ENCODE data around the gene GNAT1. TPM values are rescaled to one million over a fixed set of nuclear protein-coding genes. Genes with fewer than 3 reads are reported as not detected.

Gene GNAT1
- total RNA-seq: not detected in 2 replicates
- total RNA-seq (2013): not detected
- polyA plus RNA-seq: not detected in 2 replicates
- not detected in 2 replicates for polyA minus RNA-seq

- POLR2A ChIA-PET: interaction anchor here (0.7 kb wide), 1 partner anchor 65 kb away, joined by 6 read pairs; no protein-coding TSS in a partner anchor
Measured at GRCh38 chr3:50190936-50191660, at the start of gene GNAT1. Gene GNAT1, plus strand, starts transcription at chr3:50191610. Its CDS starts 116 bp downstream, at chr3:50191726.

More at GRCh38 chr3:50190936-50191660, at the start of gene GNAT1:
- Histone ChIP-seq H3K27ac (ENCODE audit: low read length in 2 of 2) (no peak within 1 kb of the TSS), H3K4me1 (ENCODE audit: control insufficient read depth in 2 of 2, insufficient read depth in 2 of 2, low read length in 2 of 2) (peaks cover 17 to 23% of the 10 kb centered on the region in 2 donors), H2AFZ (ENCODE audit: insufficient read depth, low read depth, low read length, poor library complexity, severe bottlenecking) (no peak within 1 kb of the TSS), H3K4me2 (replicated peaks; ENCODE audit: low read depth, low read length, poor library complexity, severe bottlenecking) (no peak within 1 kb of the TSS), H3K79me2 (ENCODE audit: control insufficient read depth, insufficient read depth, low read length) (no peaks in the 10 kb centered on the region), H3K9ac (ENCODE audit: low read length) (no peak within 1 kb of the TSS), H3K27me3 (replicated peaks in 1 of 4; ENCODE audit: control extremely low read depth in 1 of 4, control insufficient read depth in 3 of 4, insufficient read depth in 4 of 4, low read length in 3 of 4) (peaks cover 0 to 42% (median 11%) of the 10 kb centered on the region in 4 experiments), H3K4me3 (ENCODE audit: control extremely low read depth in 1 of 5, extremely low read depth in 1 of 5, insufficient read depth in 1 of 5, low read depth in 2 of 5, low read length in 4 of 5) (no peak within 1 kb of the TSS), H3K36me3 (replicated peaks in 1 of 2; ENCODE audit: control extremely low read depth in 1 of 2, control insufficient read depth in 1 of 2, extremely low read depth in 1 of 2, insufficient read depth in 2 of 2, low read length in 1 of 2) (no peaks in the 10 kb centered on the region), H4K20me1 (ENCODE audit: control insufficient read depth, insufficient read depth, low read length, poor library complexity, severe bottlenecking) (no peaks in the 10 kb centered on the region), H3K9me3 (ENCODE audit: control extremely low read depth in 1 of 3, control insufficient read depth in 2 of 3, insufficient read depth in 1 of 3, low read length in 2 of 3) (peaks cover 0 to 13% (median 0%) of the 10 kb centered on the region in 3 donors)
- Mint-ChIP-seq H3K4me1 (peaks cover 11% of the 10 kb centered on the region), H3K27me3 (peaks cover 12% of the 10 kb centered on the region), H3K9me3 (ENCODE audit: insufficient read depth) (no peaks in the 10 kb centered on the region), H3K27ac (no peak within 1 kb of the TSS), H3K4me3 (no peak within 1 kb of the TSS)
- intact Hi-C loops (cut with micrococcal nuclease): no loop called here
- 89% methylated on average over 7 of the region's 8 CpGs for WGBS (ENCODE audit: insufficient coverage)
- ATAC-seq (ENCODE audit: low read depth) (no peak), DNase-seq (no peak)
- CTCF ChIA-PET: interaction anchor here (0.8 to 7.1 kb wide), 8 partner anchors 33 to 86 kb away, joined by 3 to 214 read pairs (median 14); partner anchors contain the start of gene SEMA3B
- TF ChIP-seq EZH2 (IDR thresholded peaks at IDR 0.05; ENCODE audit: borderline replicate concordance, insufficient read depth, low read depth, low read length, poor library complexity, severe bottlenecking) (no peak), CTCF (IDR thresholded peaks at IDR 0.05) (no peak)
